K562 (cell line): ENCODE data around the gene C1orf167. TPM values are rescaled to one million over a fixed set of nuclear protein-coding genes. Genes with fewer than 3 reads are reported as not detected.
A peak's percentile ranks its signal among the peaks of the same experiment; 100 is the strongest.

Source experiments
- NFE2 ChIP-seq: IDR thresholded peaks from 2 replicates; pipeline ENCODE4 v1.6.1; 2014; ENCODE audit warnings: antibody characterized with exemption, low read depth
- NFRKB ChIP-seq: fragments of 450-650 bp; IDR thresholded peaks from 2 replicates; pipeline ENCODE4 v1.6.1; 2016; ENCODE audit warnings: low read depth
- YY1 ChIP-seq, 3 experiments: IDR thresholded peaks; 2 replicates each; pipeline ENCODE4 v1.6.1; 2011; ENCODE audit warnings: low read length in 2 of 3, mild to moderate bottlenecking in 2 of 3, moderate library complexity in 2 of 3, borderline replicate concordance in 1 of 3, control low read depth in 1 of 3, low read depth in 1 of 3; ENCODE audit not compliant: insufficient read depth in 3 of 3, insufficient replicate concordance in 2 of 3, control insufficient read depth in 1 of 3, insufficient read length in 1 of 3; ENCODE audit errors: extremely low read depth in 1 of 3
- polyA plus RNA-seq, 8 experiments: library from polyadenylated mRNA; depleted of rRNA in 4 of 8; stranded (reverse) in 5 of 8; unstranded in 3 of 8; fragments of >200 nt; fragmentation: Nextera tagmentation in 2 of 8; fragmentation: Illumina TruSeq in 1 of 8; extraction: Ambion mirVana in 2 of 8; extraction: Trizol in 1 of 8; gene quantifications; 2 replicates each; pipeline versions ENCODE4 v1.2.1 to v1.2.3, GENCODE V29; 2011 to 2014; ENCODE audit warnings: inconsistent platforms in 1 of 8, missing spikeins in 1 of 8
- total RNA-seq, 7 experiments: library from RNA; depleted of rRNA in 6 of 7; stranded (reverse); fragments of >200 nt in 6 of 7; fragmentation: Illumina TruSeq in 2 of 7; extraction: Trizol in 2 of 7; gene quantifications; 2 replicates each; pipeline versions ENCODE4 v1.2.1 to v1.2.3, GENCODE V29; 2011 to 2021; ENCODE audit warnings: low replicate concordance in 1 of 7
- TF ChIP-seq, protein P1 (sequence below), 2 experiments: fragments of 150-350 bp in 1 of 2; IDR thresholded peaks; 2 replicates each; pipeline ENCODE4 v1.6.1; 2012 to 2016; ENCODE audit warnings: low read depth in 2 of 2, low read length in 2 of 2, mild to moderate bottlenecking in 1 of 2, moderate library complexity in 1 of 2

Gene C1orf167
- total and polyA plus RNA-seq, 9 of the 15 experiments (the other 6 are each of a cell fraction or from before 2014, with no cell fraction given): 0.22 to 0.86 (median 0.31) TPM; not detected in 2

DNA sequence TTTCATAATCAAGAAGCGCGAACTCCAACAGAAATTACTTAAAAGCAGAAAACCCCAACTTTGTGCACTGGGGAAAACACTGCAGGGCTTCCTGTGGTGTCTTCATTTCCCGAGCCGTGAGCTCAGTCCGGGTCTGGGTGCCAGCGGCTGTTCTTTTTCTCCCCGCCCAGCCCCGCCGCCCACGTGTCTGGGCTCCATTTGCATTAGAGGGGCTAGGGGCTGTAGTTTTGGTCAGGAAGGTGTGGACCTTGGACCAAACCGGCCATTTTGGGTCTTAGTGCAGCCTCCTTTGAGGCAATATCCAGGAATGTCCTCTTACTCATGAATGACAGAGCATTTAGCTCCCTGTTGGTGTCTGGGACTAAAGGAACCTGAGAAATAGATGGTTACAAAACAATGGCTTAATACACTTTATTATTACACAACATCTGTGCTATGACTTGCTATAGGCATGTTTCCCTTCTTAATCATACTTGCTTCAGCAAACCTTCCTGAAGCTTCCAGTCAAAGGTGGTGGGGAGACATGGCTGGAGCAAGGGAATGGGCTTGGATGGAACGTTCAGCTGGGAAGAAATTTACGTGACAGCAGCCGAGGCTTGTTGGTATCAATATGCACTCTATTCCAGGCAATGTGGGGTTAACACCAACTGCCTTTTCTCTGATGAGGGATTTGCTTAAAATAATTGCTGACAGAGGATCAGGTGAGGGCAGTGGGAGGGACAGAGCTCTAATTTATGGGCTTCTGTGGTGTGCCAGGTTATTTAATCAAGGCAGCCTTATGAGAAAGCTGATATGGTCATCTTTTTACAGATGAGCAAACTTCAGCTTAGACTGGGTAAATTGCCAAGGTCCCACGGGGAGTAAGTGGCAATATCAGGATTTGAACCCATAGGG, 25.0 kb upstream of the C1orf167 start (continued):
- TF ChIP-seq, protein P1, sequence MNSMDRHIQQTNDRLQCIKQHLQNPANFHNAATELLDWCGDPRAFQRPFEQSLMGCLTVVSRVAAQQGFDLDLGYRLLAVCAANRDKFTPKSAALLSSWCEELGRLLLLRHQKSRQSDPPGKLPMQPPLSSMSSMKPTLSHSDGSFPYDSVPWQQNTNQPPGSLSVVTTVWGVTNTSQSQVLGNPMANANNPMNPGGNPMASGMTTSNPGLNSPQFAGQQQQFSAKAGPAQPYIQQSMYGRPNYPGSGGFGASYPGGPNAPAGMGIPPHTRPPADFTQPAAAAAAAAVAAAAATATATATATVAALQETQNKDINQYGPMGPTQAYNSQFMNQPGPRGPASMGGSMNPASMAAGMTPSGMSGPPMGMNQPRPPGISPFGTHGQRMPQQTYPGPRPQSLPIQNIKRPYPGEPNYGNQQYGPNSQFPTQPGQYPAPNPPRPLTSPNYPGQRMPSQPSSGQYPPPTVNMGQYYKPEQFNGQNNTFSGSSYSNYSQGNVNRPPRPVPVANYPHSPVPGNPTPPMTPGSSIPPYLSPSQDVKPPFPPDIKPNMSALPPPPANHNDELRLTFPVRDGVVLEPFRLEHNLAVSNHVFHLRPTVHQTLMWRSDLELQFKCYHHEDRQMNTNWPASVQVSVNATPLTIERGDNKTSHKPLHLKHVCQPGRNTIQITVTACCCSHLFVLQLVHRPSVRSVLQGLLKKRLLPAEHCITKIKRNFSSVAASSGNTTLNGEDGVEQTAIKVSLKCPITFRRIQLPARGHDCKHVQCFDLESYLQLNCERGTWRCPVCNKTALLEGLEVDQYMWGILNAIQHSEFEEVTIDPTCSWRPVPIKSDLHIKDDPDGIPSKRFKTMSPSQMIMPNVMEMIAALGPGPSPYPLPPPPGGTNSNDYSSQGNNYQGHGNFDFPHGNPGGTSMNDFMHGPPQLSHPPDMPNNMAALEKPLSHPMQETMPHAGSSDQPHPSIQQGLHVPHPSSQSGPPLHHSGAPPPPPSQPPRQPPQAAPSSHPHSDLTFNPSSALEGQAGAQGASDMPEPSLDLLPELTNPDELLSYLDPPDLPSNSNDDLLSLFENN (IDR thresholded peaks at IDR 0.05; ENCODE audit: low read depth in 2 of 2, low read length in 2 of 2): 0 out of 4 replicates have a peak, but pooled peaks of 1 of the 2 experiments have one; percentile 26
- TF ChIP-seq NFRKB (peak; percentile 82; the same call in 1 of the 2 replicates), YY1 (IDR thresholded peaks at IDR 0.05; ENCODE audit: borderline replicate concordance in 1 of 3, control insufficient read depth in 1 of 3, extremely low read depth in 1 of 3, insufficient read depth in 3 of 3, insufficient read length in 1 of 3, insufficient replicate concordance in 2 of 3, low read depth in 1 of 3, low read length in 2 of 3) (peak; percentile 60 to 95 (median 86)), NFE2 (peak; percentile 36; the same call in 1 of the 2 replicates)
- TF ChIP-seq, all 486 proteins: peak for 60
